Measurements from ENCODE around the gene BRME1.

The BRME1 gene

DNA sequence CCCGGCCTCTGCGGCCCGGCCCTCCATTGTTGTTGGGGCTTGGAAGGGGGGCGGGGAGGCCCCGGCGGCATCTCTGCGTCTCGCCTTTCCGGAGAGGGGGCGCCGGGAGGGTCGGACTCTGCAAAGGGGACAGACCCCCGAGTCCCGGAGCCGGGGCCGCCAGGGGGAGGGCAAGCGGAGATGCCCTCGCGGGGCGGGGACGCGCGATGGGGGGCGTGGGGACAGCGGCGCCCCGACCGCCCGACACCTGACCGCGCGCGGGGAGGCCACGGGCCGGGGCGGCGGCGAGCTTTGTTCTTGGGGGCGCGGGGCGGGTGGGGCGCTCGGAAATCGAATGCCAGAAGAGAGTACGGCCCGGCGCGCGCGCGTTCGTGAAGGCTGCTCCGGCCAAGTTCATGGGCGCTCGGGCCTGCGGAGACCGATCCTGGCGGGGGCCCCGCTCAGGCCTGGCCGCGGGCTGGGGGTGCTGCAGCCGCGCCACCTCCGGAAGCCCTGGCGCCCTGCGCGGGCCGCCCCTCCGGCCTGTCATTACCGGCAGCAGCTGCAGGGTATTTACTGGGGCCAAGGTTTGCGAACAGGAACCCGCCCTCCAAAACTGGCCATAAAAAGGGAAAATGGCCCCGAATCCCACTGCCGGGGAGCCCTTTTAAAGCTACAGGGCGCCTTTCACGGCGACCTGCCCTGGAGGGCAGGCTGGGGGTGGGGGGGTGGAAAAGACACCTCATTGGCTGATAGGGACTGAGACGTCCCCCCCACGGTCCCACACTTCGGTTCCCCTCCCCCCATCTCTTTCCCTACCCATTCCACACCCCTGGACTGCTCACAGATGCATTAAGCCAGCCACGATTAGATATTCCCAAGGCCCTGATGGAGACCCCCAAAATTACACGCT lies 40.1 kb downstream of the BRME1 start:
- Histone ChIP-seq H4K20me1 (ENCODE audit: insufficient read depth) (no peaks in the 10 kb centered on the region), H3K36me3 (ENCODE audit: insufficient read depth) (no peaks in the 10 kb centered on the region), H3K4me1 (ENCODE audit: low read depth, poor library complexity, severe bottlenecking) (peaks cover 9% of the 10 kb centered on the region), H3K27ac (no peak overlapping the region), H3K9ac (no peak overlapping the region), H3K27me3 (ENCODE audit: insufficient read depth, low read depth) (peaks cover 47% of the 10 kb centered on the region), H3K4me3 (IDR thresholded peaks at IDR 0.05; ENCODE audit: insufficient read depth, low read depth, low read length) (no peak overlapping the region), H2AFZ (ENCODE audit: low read depth) (no peak overlapping the region), H3K79me2 (ENCODE audit: insufficient read depth, low read depth) (no peaks in the 10 kb centered on the region), H3K4me2 (no peak overlapping the region)
- TF ChIP-seq, protein P1, sequence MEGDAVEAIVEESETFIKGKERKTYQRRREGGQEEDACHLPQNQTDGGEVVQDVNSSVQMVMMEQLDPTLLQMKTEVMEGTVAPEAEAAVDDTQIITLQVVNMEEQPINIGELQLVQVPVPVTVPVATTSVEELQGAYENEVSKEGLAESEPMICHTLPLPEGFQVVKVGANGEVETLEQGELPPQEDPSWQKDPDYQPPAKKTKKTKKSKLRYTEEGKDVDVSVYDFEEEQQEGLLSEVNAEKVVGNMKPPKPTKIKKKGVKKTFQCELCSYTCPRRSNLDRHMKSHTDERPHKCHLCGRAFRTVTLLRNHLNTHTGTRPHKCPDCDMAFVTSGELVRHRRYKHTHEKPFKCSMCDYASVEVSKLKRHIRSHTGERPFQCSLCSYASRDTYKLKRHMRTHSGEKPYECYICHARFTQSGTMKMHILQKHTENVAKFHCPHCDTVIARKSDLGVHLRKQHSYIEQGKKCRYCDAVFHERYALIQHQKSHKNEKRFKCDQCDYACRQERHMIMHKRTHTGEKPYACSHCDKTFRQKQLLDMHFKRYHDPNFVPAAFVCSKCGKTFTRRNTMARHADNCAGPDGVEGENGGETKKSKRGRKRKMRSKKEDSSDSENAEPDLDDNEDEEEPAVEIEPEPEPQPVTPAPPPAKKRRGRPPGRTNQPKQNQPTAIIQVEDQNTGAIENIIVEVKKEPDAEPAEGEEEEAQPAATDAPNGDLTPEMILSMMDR (conservative IDR thresholded peaks at IDR 0.05; ENCODE audit: low read depth, low read length) = no peak

DNA sequence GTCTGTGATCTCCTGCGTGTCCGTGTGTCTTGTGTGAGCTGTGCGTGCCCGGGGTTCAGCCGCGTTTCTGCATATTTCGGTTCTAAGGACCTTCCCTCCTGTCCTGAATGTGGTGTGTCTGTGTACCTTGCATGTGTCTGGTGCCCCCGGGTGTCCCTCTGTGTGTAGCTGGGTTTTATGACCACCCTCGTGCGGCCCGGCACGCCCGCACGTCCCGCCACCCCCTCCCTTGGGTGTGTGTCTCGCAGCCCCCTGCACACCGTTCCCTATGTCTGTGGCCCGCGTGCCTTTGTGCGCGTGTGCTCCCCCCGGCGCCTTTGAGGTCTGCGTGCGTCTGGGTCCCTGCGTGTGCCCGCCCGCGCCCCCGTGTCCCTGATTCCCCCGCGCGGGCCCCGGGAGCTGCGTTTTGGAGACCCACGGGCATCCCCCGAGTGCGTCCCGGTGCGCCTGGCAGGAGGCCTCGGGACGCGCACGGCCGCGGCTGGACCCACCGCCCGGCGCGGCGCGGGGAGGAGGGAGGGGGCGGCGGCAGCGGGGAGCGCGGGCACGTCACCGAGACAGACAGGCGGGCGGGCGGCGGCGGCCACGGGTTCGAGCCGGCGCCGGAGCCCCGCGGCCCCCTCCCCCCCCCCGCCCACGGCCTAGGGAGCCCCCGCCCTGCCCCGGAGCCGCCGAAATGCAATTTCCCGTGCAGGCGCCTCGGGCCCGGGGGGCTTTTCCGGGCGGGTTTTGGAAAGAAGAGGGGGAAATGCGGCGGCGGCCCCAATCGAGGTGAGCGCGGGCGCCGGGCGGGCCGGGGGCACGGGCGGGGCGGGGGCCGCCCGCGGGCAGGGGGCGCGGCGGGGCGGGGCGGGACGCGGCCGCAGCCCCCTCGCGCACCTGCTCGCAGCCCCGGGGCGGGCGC lies 41.0 kb downstream of the BRME1 start:
- H2AFZ ChIP-seq (ENCODE audit: low read depth) = no peak overlapping the region
- peaks cover 47% of the 10 kb centered on the region for H3K27me3 ChIP-seq (ENCODE audit: insufficient read depth, low read depth)
- no peak overlapping the region for H3K4me3 ChIP-seq (IDR thresholded peaks at IDR 0.05; ENCODE audit: insufficient read depth, low read depth, low read length)
- no peak overlapping the region for H3K27ac ChIP-seq
- TF ChIP-seq, protein P1 (conservative IDR thresholded peaks at IDR 0.05; ENCODE audit: low read depth, low read length) = no peak
- no peaks in the 10 kb centered on the region for H3K79me2 ChIP-seq (ENCODE audit: insufficient read depth, low read depth)
- peaks cover 9% of the 10 kb centered on the region for H3K4me1 ChIP-seq (ENCODE audit: low read depth, poor library complexity, severe bottlenecking)
- no peaks in the 10 kb centered on the region for H4K20me1 ChIP-seq (ENCODE audit: insufficient read depth)
- H3K36me3 ChIP-seq (ENCODE audit: insufficient read depth) = no peaks in the 10 kb centered on the region
- H3K9ac ChIP-seq = no peak overlapping the region
- H3K4me2 ChIP-seq = no peak overlapping the region

DNA sequence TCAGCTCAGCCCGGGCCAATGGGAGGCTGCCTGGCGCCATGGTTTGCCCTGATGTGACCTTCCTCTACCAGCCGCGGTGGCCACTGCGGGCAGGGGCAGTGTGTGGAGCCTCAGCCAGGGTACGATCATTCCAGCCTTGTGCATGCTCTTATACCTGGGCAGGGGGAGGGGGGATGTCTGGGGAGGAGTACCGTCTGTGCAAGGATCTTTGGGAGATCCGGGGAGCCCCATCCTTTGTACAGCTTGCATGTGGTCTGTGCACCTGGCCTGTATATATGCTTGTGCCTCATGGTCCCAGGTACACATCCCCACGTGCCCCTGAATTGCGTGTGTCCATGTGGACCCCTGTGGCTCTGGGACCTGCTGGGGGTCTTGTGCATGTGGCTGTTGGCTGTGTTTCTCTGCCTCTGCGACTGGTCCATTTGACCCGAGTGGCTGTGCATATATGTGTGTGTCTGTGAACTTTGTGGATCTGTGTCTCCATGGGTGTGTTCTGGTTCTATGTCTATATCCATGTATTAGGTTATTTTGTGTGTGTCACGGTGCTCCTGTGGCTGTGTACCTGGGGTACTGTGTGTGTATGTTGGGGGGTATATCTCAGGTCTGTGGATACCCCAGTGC lies 41.8 kb downstream of the BRME1 start:
- no peak overlapping the region for H3K4me3 ChIP-seq (IDR thresholded peaks at IDR 0.05; ENCODE audit: insufficient read depth, low read depth, low read length)
- H2AFZ ChIP-seq (ENCODE audit: low read depth) = no peak overlapping the region
- H3K9ac ChIP-seq = no peak overlapping the region
- no peaks in the 10 kb centered on the region for H4K20me1 ChIP-seq (ENCODE audit: insufficient read depth)
- no peak overlapping the region for H3K4me2 ChIP-seq
- no peaks in the 10 kb centered on the region for H3K36me3 ChIP-seq (ENCODE audit: insufficient read depth)
- no peak overlapping the region for H3K27ac ChIP-seq
- H3K4me1 ChIP-seq (ENCODE audit: low read depth, poor library complexity, severe bottlenecking) = peaks cover 9% of the 10 kb centered on the region
- no peaks in the 10 kb centered on the region for H3K79me2 ChIP-seq (ENCODE audit: insufficient read depth, low read depth)
- TF ChIP-seq, protein P1 (conservative IDR thresholded peaks at IDR 0.05; ENCODE audit: low read depth, low read length) = no peak
- peaks cover 46% of the 10 kb centered on the region for H3K27me3 ChIP-seq (ENCODE audit: insufficient read depth, low read depth)

DNA sequence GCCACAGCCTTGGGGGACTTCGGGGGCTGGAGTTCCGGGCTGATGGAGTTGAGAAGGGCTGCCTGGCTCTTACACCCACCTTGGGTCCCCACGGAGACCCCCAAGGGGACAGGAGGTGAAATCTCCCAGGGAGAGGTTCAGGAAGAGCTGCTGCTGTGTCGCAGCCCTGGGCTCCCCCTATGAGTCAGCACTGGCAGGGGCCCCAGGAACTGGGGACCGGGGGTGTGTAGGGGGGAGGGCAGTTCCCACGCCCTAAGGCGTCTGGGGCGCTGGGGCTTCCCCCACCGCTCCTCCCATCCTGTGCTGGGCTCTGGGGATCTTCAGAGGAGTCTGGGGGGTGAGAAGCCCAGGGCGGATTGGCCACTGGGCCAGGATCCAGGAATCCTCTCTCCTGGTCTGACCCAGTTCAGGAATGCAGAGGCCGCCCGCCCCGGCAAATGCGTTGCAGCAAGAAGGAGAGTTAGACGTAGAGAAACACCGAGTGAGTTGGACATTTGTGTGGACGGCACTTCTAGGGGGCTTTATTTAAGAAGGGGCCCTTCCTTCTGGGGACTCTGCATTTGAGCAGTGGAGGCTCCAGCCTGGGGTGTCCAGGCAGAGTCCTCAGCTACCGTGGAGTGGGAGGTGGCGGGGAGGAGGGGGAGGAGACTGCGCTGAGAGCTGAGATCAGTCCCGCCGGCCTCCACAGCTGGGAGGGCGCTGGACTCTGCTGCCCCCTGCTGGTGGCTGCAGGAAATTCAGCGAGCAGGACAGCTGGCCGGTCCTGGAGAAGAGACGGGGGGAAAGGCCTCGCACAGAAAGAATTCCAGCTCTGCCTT lies 44.0 kb downstream of the BRME1 start:
- Histone ChIP-seq H3K27ac (no peak overlapping the region), H2AFZ (ENCODE audit: low read depth) (peak overlapping the region; percentile 98), H3K9ac (no peak overlapping the region)

More for the DNA sequence above, 44.0 kb downstream of the BRME1 start:
- no peaks in the 10 kb centered on the region for H3K36me3 ChIP-seq (ENCODE audit: insufficient read depth)
- TF ChIP-seq, protein P1 (conservative IDR thresholded peaks at IDR 0.05; ENCODE audit: low read depth, low read length) = peak; percentile 89
- H3K4me3 ChIP-seq (IDR thresholded peaks at IDR 0.05; ENCODE audit: insufficient read depth, low read depth, low read length) = no peak overlapping the region
- no peaks in the 10 kb centered on the region for H3K79me2 ChIP-seq (ENCODE audit: insufficient read depth, low read depth)
- H3K4me2 ChIP-seq = peak overlapping the region; percentile 95
- H3K4me1 ChIP-seq (ENCODE audit: low read depth, poor library complexity, severe bottlenecking) = peaks cover 9% of the 10 kb centered on the region
- no peaks in the 10 kb centered on the region for H4K20me1 ChIP-seq (ENCODE audit: insufficient read depth)
- peaks cover 32% of the 10 kb centered on the region for H3K27me3 ChIP-seq (ENCODE audit: insufficient read depth, low read depth)

Measured in KMS-11 (cell line).